K562 (cell line): ENCODE results near the gene PPTC7. TPM values are rescaled to one million over a fixed set of nuclear protein-coding genes. Genes with fewer than 3 reads are reported as not detected.

Experiments
- CBFB ChIP-seq: sonication (generic); formaldehyde crosslinking; IDR thresholded peaks from 2 replicates; pipeline ENCODE4 v1.4.0; 2020; ENCODE audit warnings: mild to moderate bottlenecking, missing genetic modification reagents
- EGR1 ChIP-seq: fragments of 450-650 bp; conservative IDR thresholded peaks from 2 replicates; pipeline ENCODE4 v1.6.1; 2017; ENCODE audit warnings: mild to moderate bottlenecking
- ETV1 ChIP-seq: fragments of 450-650 bp; conservative IDR thresholded peaks from 2 replicates; pipeline ENCODE4 v1.6.1; 2016; ENCODE audit warnings: missing genetic modification characterization, control low read depth, low read depth, missing compliant biosample characterization
- EWSR1 ChIP-seq: fragments of 450-650 bp; IDR thresholded peaks from 2 replicates; pipeline ENCODE4 v1.6.1; 2018; ENCODE audit warnings: borderline replicate concordance, mild to moderate bottlenecking, low read depth, moderate library complexity; ENCODE audit not compliant: partially characterized antibody
- LCOR ChIP-seq: sonication (generic); formaldehyde crosslinking; IDR thresholded peaks from 2 replicates; pipeline ENCODE4 v1.8.0; 2022; ENCODE audit warnings: mild to moderate bottlenecking, missing genetic modification reagents
- NELFE ChIP-seq: IDR thresholded peaks from 2 replicates; pipeline ENCODE4 v1.6.1; 2011; ENCODE audit warnings: mild to moderate bottlenecking; ENCODE audit not compliant: insufficient read depth, insufficient read length
- NR4A1 ChIP-seq, 2 experiments: fragments of 250-450 bp in 1 of 2; fragments of 450-650 bp in 1 of 2; sonication (Bioruptor Pico) in 1 of 2; IDR thresholded peaks; 2 replicates each; pipeline versions ENCODE4 v1.4.0 to v1.6.1; 2016 to 2020; ENCODE audit warnings: mild to moderate bottlenecking in 2 of 2, missing compliant biosample characterization in 1 of 2, missing genetic modification characterization in 1 of 2, moderate library complexity in 1 of 2
- RFX1 ChIP-seq: fragments of 450-650 bp; IDR thresholded peaks from 2 replicates; pipeline ENCODE4 v1.6.1; 2016; ENCODE audit warnings: mild to moderate bottlenecking, moderate library complexity
- SIN3A ChIP-seq, 2 experiments: fragments of 150-350 bp in 1 of 2; IDR thresholded peaks; 2 replicates each; pipeline ENCODE4 v1.6.1; 2011 to 2016; ENCODE audit warnings: borderline replicate concordance in 2 of 2, low read depth in 2 of 2, low read length in 2 of 2, mild to moderate bottlenecking in 2 of 2, moderate library complexity in 2 of 2; ENCODE audit not compliant: control insufficient read depth in 1 of 2
- THAP7 ChIP-seq: fragments of 250-450 bp; sonication (Bioruptor Pico); IDR thresholded peaks from 2 replicates; pipeline ENCODE4 v1.5.0; 2021
- U2AF1 ChIP-seq: fragments of 200-400 bp; formaldehyde crosslinking; optimal IDR thresholded peaks from 2 replicates; pipeline ENCODE3; 2017; ENCODE audit warnings: mild to moderate bottlenecking, low read depth, low read length, moderate library complexity
- YY1 ChIP-seq, 3 experiments: IDR thresholded peaks; 2 replicates each; pipeline ENCODE4 v1.6.1; 2011; ENCODE audit warnings: low read length in 2 of 3, mild to moderate bottlenecking in 2 of 3, moderate library complexity in 2 of 3, borderline replicate concordance in 1 of 3, control low read depth in 1 of 3, low read depth in 1 of 3; ENCODE audit not compliant: insufficient read depth in 3 of 3, insufficient replicate concordance in 2 of 3, control insufficient read depth in 1 of 3, insufficient read length in 1 of 3; ENCODE audit errors: extremely low read depth in 1 of 3
- ZBTB43 ChIP-seq: sonication (generic); formaldehyde crosslinking; IDR thresholded peaks from 2 replicates; pipeline ENCODE4 v1.8.0; 2023; ENCODE audit warnings: mild to moderate bottlenecking, missing genetic modification reagents
- ZFP91 ChIP-seq: sonication (generic); formaldehyde crosslinking; IDR thresholded peaks from 2 replicates; pipeline ENCODE4 v1.8.0; 2022; ENCODE audit warnings: mild to moderate bottlenecking, missing genetic modification reagents
- ZNF224 ChIP-seq: sonication (generic); formaldehyde crosslinking; IDR thresholded peaks from 2 replicates; pipeline ENCODE4 v1.8.0; 2022; ENCODE audit warnings: mild to moderate bottlenecking, missing genetic modification reagents
- ZNF239 ChIP-seq: fragments of 250-450 bp; sonication (Bioruptor Pico); IDR thresholded peaks from 2 replicates; pipeline ENCODE4 v1.4.0; 2020; ENCODE audit warnings: mild to moderate bottlenecking
- ZNF707 ChIP-seq: fragments of 250-450 bp; sonication (Bioruptor Pico); conservative IDR thresholded peaks from 2 replicates; pipeline ENCODE4 v1.8.0; 2022; ENCODE audit warnings: inconsistent platforms, mild to moderate bottlenecking, moderate library complexity
- polyA plus RNA-seq, 8 experiments: library from polyadenylated mRNA; depleted of rRNA in 4 of 8; stranded (reverse) in 5 of 8; unstranded in 3 of 8; fragments of >200 nt; fragmentation: Nextera tagmentation in 2 of 8; fragmentation: Illumina TruSeq in 1 of 8; extraction: Ambion mirVana in 2 of 8; extraction: Trizol in 1 of 8; gene quantifications; 2 replicates each; pipeline versions ENCODE4 v1.2.1 to v1.2.3, GENCODE V29; 2011 to 2014; ENCODE audit warnings: inconsistent platforms in 1 of 8, missing spikeins in 1 of 8
- total RNA-seq, 7 experiments: library from RNA; depleted of rRNA in 6 of 7; stranded (reverse); fragments of >200 nt in 6 of 7; fragmentation: Illumina TruSeq in 2 of 7; extraction: Trizol in 2 of 7; gene quantifications; 2 replicates each; pipeline versions ENCODE4 v1.2.1 to v1.2.3, GENCODE V29; 2011 to 2021; ENCODE audit warnings: low replicate concordance in 1 of 7

The PPTC7 gene
- total and polyA plus RNA-seq, 9 of the 15 experiments (the other 6 are each of a cell fraction or from before 2014, with no cell fraction given), result 2.6 to 23.1 (median 11.9) TPM

GRCh38 chr12:110501752-110502738 lies 81.1 kb downstream of the PPTC7 start, which contains the start of the genes RAD9B and VPS29 (continued):
- TF ChIP-seq ZBTB43 (CRISPR knock-in tag), result peak; percentile 90; the same call in 1 of the 2 replicates
- peak; percentile 100 for TF ChIP-seq LCOR (CRISPR knock-in tag)
- peak; percentile 98 for TF ChIP-seq CBFB (CRISPR knock-in tag)
- TF ChIP-seq EWSR1, result no peak
- no peak for TF ChIP-seq U2AF1
- TF ChIP-seq THAP7 (CRISPR knock-in tag), result no peak
- TF ChIP-seq EGR1, result peak; percentile 80
- TF ChIP-seq ETV1, result peak; percentile 85
- TF ChIP-seq ZNF707 (CRISPR knock-in tag), result peak; percentile 78
- no peak for TF ChIP-seq RFX1
- peak; percentile 92; the same call in 1 of the 2 replicates for TF ChIP-seq NR4A1 (CRISPR knock-in tag; IDR thresholded peaks at IDR 0.05)
- peak; percentile 97 for TF ChIP-seq NR4A1 (tag; IDR thresholded peaks at IDR 0.05)
- no peak for TF ChIP-seq NELFE
- TF ChIP-seq YY1 (IDR thresholded peaks at IDR 0.05; ENCODE audit: borderline replicate concordance in 1 of 3, control insufficient read depth in 1 of 3, extremely low read depth in 1 of 3, insufficient read depth in 3 of 3, insufficient read length in 1 of 3, insufficient replicate concordance in 2 of 3, low read depth in 1 of 3, low read length in 2 of 3), result peak; percentile 59 to 88 (median 88)
- TF ChIP-seq SIN3A (IDR thresholded peaks at IDR 0.05; ENCODE audit: borderline replicate concordance in 2 of 2, control insufficient read depth in 1 of 2, low read depth in 2 of 2, low read length in 2 of 2), result peak; percentile 57 to 86; a peak in 3 of 4 replicates
- TF ChIP-seq ZNF224 (CRISPR knock-in tag), result peak; percentile 91; the same call in 1 of the 2 replicates
- TF ChIP-seq ZNF239 (CRISPR knock-in tag), result peak; percentile 76
- peak; percentile 81 for TF ChIP-seq ZFP91 (CRISPR knock-in tag)
